Neural cell (in vitro differentiated cells): ENCODE results near the gene BCL2A1. TPM values are rescaled to one million over a fixed set of nuclear protein-coding genes. Genes with fewer than 3 reads are reported as not detected.

ENCODE experiments used
- polyA plus RNA-seq: library from polyadenylated mRNA; depleted of rRNA; stranded (reverse); fragments of >200 nt; gene quantifications from 2 replicates; pipeline ENCODE4 v1.2.3, GENCODE V29; 2014

BCL2A1 gene
- polyA plus RNA-seq, 1 donor from 2014 or later: not detected

Other genes starting within 250 kb of the BCL2A1 start
- gene MTHFS, start 74.2 kb downstream of the BCL2A1 start, polyA plus RNA-seq: 9.0 and 12.8 TPM in 2 replicates
- gene ZFAND6, start 88.5 kb upstream of the BCL2A1 start, polyA plus RNA-seq: 279 and 353 TPM in 2 replicates
- 3.1 and 3.3 TPM in 2 replicates for gene FAH, start 181.8 kb upstream of the BCL2A1 start, polyA plus RNA-seq